CD4-positive, alpha-beta memory T cell (primary cell): ENCODE results near the gene FGD3. TPM values are rescaled to one million over a fixed set of nuclear protein-coding genes. Genes with fewer than 3 reads are reported as not detected.

Experiments used
- CTCF ChIA-PET: fragments of 350-600 bp; sonication (Branson Sonifier 250); formaldehyde crosslinking; loops from one replicate; lab custom pipeline; 2021; ENCODE audit warnings: inconsistent platforms; ENCODE audit not compliant: partially characterized antibody; lab: Charles Lee
- POLR2A ChIA-PET: fragments of 350-600 bp; sonication (Branson Sonifier 250); formaldehyde crosslinking; loops from one replicate; lab custom pipeline; 2021; ENCODE audit not compliant: partially characterized antibody; lab: Charles Lee
- DNase-seq, 5 donors: peaks; one replicate each; pipeline versions ENCODE4 v3.0.0 to v3.0.0-alpha.2; 2020 to 2022; ENCODE audit warnings: mixed read lengths in 1 of 5
- H3K27ac ChIP-seq: one replicate; pipeline ENCODE4 v1.7.0; 2013; ENCODE audit warnings: low read depth, low read length
- H3K27me3 ChIP-seq: 2 replicates; pipeline ENCODE4 v1.7.0; 2013; ENCODE audit warnings: mild to moderate bottlenecking, low read length, moderate library complexity; ENCODE audit not compliant: insufficient read depth
- H3K36me3 ChIP-seq: 2 replicates; pipeline ENCODE4 v1.7.0; 2013; ENCODE audit warnings: mild to moderate bottlenecking, low read length, moderate library complexity; ENCODE audit not compliant: insufficient read depth
- H3K4me1 ChIP-seq: 2 replicates; pipeline ENCODE4 v1.7.0; 2013; ENCODE audit warnings: mild to moderate bottlenecking, low read length, moderate library complexity; ENCODE audit not compliant: insufficient read depth
- H3K4me3 ChIP-seq, 2 donors: one replicate each; pipeline ENCODE4 v1.7.0; 2013; ENCODE audit warnings: low read length in 2 of 2, mild to moderate bottlenecking in 1 of 2
- H3K9me3 ChIP-seq, 2 donors: one replicate each; pipeline ENCODE4 v1.7.0; 2013; ENCODE audit warnings: low read length in 2 of 2, control low read depth in 1 of 2; ENCODE audit not compliant: control insufficient read depth in 1 of 2
- H3K27ac Mint-ChIP-seq, 7 donors: one replicate each; pipeline ENCODE4 v1.8.0; 2020 to 2021; ENCODE audit warnings: mixed read lengths in 7 of 7, mild to moderate bottlenecking in 6 of 7, inconsistent platforms in 3 of 7, moderate library complexity in 3 of 7
- H3K27me3 Mint-ChIP-seq, 2 donors: one replicate each; pipeline ENCODE4 v1.8.0; 2020 to 2021; ENCODE audit warnings: mixed read lengths in 2 of 2
- H3K36me3 Mint-ChIP-seq, 2 donors: one replicate each; pipeline ENCODE4 v1.8.0; 2020 to 2021; ENCODE audit warnings: mixed read lengths in 2 of 2, inconsistent platforms in 1 of 2, mild to moderate bottlenecking in 1 of 2
- H3K4me1 Mint-ChIP-seq, 4 donors: one replicate each; pipeline ENCODE4 v1.8.0; 2020 to 2021; ENCODE audit warnings: mixed read lengths in 4 of 4, mild to moderate bottlenecking in 1 of 4
- H3K4me3 Mint-ChIP-seq, 8 donors: one replicate each; pipeline ENCODE4 v1.8.0; 2020 to 2021; ENCODE audit warnings: mixed read lengths in 8 of 8, mild to moderate bottlenecking in 7 of 8, moderate library complexity in 6 of 8, inconsistent platforms in 3 of 8
- H3K9me3 Mint-ChIP-seq, 8 donors: one replicate each; pipeline ENCODE4 v1.8.0; 2020 to 2021; ENCODE audit warnings: mixed read lengths in 8 of 8, mild to moderate bottlenecking in 5 of 8, inconsistent platforms in 3 of 8, moderate library complexity in 1 of 8
- intact Hi-C: fragments of 100-400 bp; cut with micrococcal nuclease; formaldehyde crosslinking; loops from one replicate; pipeline ENCODE4 v1.15.1; 2023
- polyA plus RNA-seq, 2 donors: library from polyadenylated mRNA; unstranded; fragments of 300-500 nt; fragmentation: Illumina TruSeq; gene quantifications; one replicate each; pipeline ENCODE4 v1.2.3, GENCODE V29; 2021
- total RNA-seq, 2 experiments: library from RNA; stranded (reverse); gene quantifications; one replicate each; pipeline ENCODE4 v1.2.3, GENCODE V29; 2021

FGD3 gene
- total and polyA plus RNA-seq, 4 experiments from 2014 or later = 52.7 to 272 (median 201) TPM

DNA sequence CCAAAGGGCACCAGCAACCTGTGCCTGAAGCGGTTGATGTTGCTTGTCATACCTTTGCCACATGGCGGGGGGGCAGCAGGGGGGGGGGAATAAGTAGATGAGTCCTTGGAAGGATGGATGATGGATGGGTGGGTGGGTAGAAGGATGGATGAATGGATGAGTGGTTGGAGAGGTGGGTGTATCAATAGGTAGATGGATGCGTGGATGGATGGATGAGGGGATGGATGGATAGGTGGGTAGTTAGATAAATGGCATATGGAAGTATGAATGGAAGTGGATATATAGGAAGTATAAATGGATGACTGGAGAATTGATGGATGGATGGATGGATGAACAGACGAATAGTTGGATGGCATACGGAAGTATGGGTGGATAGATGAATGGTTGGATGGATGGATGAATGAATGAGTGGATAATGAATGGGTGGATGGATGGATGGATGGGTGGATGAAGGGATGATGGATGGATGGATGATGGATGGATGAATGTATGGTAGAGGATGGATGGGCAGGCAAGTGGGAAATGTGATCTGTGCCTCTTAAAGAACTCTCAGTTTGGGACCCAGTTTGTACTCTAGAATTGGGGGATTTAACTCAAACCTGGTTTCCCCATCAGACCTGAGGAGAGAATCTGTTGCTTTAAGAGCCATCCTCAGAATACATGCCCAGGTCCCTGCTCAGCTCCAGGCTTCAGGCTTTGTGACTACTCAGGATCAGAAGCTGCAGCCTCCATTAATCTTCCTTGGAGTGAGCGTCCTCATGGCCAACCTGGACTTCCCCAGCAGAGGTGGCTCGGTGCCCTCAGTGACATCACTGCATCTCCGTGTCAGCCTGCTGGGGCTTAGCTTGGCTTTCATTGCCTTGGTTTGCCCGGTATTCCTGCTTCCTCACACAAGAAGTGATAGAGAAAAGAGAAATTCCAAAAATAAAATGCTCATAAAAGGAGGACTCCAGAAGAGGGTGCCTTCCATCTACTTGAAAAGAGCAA is 83.6 kb downstream of the FGD3 start:
- Histone ChIP-seq H3K27ac (peak overlapping the region; percentile 91), H3K4me1 (peaks cover 85% of the 10 kb centered on the region), H3K36me3 (peaks cover 73% of the 10 kb centered on the region), H3K27me3 (no peaks in the 10 kb centered on the region), H3K4me3 (no peak overlapping the region), H3K9me3 (no peaks in the 10 kb centered on the region)
- CTCF ChIA-PET = interaction anchor here (1.0 to 1.4 kb wide), 4 partner anchors 16 to 74 kb away, joined by 4 to 6 read pairs (median 4); no protein-coding TSS in a partner anchor
- Mint-ChIP-seq H3K4me3 (peak overlapping the region in 6 of 8 donors; percentile 8 to 90 (median 58)), H3K9me3 (peaks cover 0 to 2% (median 0%) of the 10 kb centered on the region in 8 donors), H3K36me3 (peaks cover 57 to 76% of the 10 kb centered on the region in 2 donors), H3K27ac (peak overlapping the region; percentile 94 to 99 (median 96)), H3K27me3 (no peaks in the 10 kb centered on the region), H3K4me1 (peaks cover 35 to 85% (median 66%) of the 10 kb centered on the region in 4 donors)
- intact Hi-C loops = no loop called here
- peak in 1 of 5 donors; percentile 35 for DNase-seq
- POLR2A ChIA-PET = interaction anchor here (0.6 to 23.8 kb wide), 9 partner anchors 3 to 272 kb away, joined by 3 to 654 read pairs (median 5); partner anchors contain the start of genes CARD19 and SUSD3

DNA sequence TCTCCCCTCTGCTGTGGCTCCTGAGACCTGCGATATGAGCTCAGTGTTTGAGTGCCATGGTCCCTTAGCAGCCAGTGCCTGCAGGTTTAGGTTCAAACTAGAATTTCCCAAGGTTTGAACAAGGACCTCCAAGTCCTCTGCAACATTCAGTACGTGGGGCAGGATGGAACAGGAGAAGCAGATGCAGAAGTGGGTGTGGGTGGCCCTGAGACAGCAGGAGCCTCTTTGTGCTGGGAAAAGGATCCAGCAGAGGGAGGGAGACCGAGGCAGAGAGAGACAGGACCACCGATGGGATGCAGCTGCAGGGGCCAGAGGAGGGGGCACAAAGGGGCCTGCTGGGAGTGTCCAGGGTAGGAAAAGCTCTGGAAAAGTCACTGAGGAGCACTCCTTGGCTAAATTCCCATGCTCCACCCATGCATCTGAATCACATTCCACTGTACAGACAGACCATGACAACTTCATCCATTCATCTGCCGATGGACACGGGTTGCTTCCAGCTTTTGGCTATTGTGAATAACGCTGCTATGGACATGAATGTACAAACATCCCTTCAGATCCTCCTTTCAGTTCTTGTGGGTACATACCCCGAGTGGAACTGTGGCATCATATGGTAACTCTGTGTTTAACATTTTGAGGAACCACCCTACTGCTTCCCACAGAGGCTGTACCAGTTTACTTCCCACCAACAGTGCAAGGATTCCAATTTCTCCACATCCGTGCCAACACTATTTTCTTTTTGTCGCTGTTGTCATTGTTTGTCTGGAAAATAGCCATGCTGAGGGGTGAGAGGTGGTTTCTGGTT is 84.5 kb downstream of the FGD3 start:
- no peaks in the 10 kb centered on the region for H3K27me3 Mint-ChIP-seq
- peaks cover 84% of the 10 kb centered on the region for H3K4me1 ChIP-seq
- peak overlapping the region; percentile 81 to 99 (median 95) for H3K27ac Mint-ChIP-seq
- no peaks in the 10 kb centered on the region for H3K9me3 ChIP-seq
- H3K27ac ChIP-seq = peak overlapping the region; percentile 28
- H3K36me3 ChIP-seq = peaks cover 69% of the 10 kb centered on the region
- H3K4me3 ChIP-seq = no peak overlapping the region
- ChIA-PET CTCF (no interaction called here), POLR2A (interaction anchor here (0.8 to 23.8 kb wide), 7 partner anchors 8 to 78 kb away, joined by 3 to 654 read pairs (median 5); partner anchors contain the start of gene SUSD3)
- H3K4me3 Mint-ChIP-seq = peak overlapping the region in 3 of 8 donors; percentile 20 to 59 (median 40)
- peaks cover 0 to 2% (median 0%) of the 10 kb centered on the region in 8 donors for H3K9me3 Mint-ChIP-seq
- H3K27me3 ChIP-seq = no peaks in the 10 kb centered on the region
- intact Hi-C loops = no loop called here
- H3K4me1 Mint-ChIP-seq = peaks cover 37 to 85% (median 62%) of the 10 kb centered on the region in 4 donors
- peak in 1 of 5 donors; percentile 19 for DNase-seq
- peaks cover 57 to 77% of the 10 kb centered on the region in 2 donors for H3K36me3 Mint-ChIP-seq

DNA sequence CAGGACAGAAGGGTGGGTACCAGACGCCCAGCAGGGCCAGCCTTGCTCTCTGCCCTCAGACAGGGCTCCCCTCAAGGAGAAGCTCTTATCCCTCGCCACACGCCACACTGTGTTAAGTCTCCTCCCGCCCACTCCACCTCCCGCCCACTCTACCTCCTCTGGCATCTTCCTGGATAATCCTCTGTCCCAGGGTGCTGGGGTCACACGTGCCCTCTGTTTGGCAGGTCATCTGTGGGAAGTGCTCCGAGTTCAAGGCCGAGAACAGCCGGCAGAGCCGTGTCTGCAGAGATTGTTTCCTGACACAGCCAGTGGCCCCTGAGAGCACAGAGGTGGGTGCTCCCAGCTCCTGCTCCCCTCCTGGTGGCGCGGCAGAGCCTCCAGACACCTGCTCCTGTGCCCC is 85.2 kb downstream of the FGD3 start:
- H3K27ac Mint-ChIP-seq = peak overlapping the region in 6 of 7 donors; percentile 37 to 99 (median 89)
- DNase-seq = peak in 1 of 5 donors; percentile 27
- H3K4me1 ChIP-seq = peaks cover 84% of the 10 kb centered on the region
- H3K9me3 Mint-ChIP-seq = peaks cover 0 to 2% (median 0%) of the 10 kb centered on the region in 8 donors
- H3K4me3 ChIP-seq = no peak overlapping the region
- H3K36me3 ChIP-seq = peaks cover 69% of the 10 kb centered on the region
- peaks cover 35 to 83% (median 60%) of the 10 kb centered on the region in 4 donors for H3K4me1 Mint-ChIP-seq
- peaks cover 52 to 75% of the 10 kb centered on the region in 2 donors for H3K36me3 Mint-ChIP-seq
- POLR2A ChIA-PET = interaction anchor here (0.8 to 23.8 kb wide), 6 partner anchors 7 to 79 kb away, joined by 3 to 654 read pairs (median 5); partner anchors contain the start of gene SUSD3
- intact Hi-C loops = no loop called here
- peak overlapping the region; percentile 28 for H3K27ac ChIP-seq
- H3K27me3 Mint-ChIP-seq = no peaks in the 10 kb centered on the region
- H3K27me3 ChIP-seq = no peaks in the 10 kb centered on the region
- peak overlapping the region in 3 of 8 donors; percentile 15 to 52 (median 39) for H3K4me3 Mint-ChIP-seq
- H3K9me3 ChIP-seq = no peaks in the 10 kb centered on the region
- CTCF ChIA-PET = interaction anchor here (1.3 to 1.9 kb wide), 2 partner anchors 27 to 30 kb away, joined by 3 to 4 read pairs; no protein-coding TSS in a partner anchor

DNA sequence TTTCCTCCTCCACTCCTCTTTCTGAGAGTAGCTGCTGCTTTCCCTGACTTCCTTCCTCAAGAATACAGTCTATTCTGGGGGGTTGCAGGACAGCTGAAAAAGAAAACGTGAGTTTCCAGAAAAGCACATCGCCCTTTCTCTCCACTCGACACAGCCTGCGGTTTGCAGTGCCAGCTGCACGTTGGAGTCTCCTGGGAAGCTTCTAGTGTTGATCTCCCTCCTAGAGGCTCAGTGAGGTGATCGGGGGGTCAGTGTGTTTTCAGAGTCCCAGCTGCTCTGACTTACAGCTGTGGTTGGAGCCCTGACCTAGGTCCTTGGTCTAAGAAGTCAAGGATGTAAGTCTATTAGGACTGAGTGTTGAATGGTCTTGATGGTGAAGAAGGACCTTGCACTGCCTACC is 86.2 kb downstream of the FGD3 start:
- POLR2A ChIA-PET = interaction anchor here (1.2 to 23.8 kb wide), 4 partner anchors 14 to 68 kb away, joined by 4 to 654 read pairs (median 164); partner anchors contain the start of gene SUSD3
- peaks cover 85% of the 10 kb centered on the region for H3K4me1 ChIP-seq
- peak overlapping the region; percentile 36 for H3K27ac ChIP-seq
- no peak overlapping the region for H3K4me3 ChIP-seq
- no peaks in the 10 kb centered on the region for H3K27me3 ChIP-seq
- H3K27ac Mint-ChIP-seq = peak overlapping the region; percentile 41 to 88 (median 76)
- H3K36me3 Mint-ChIP-seq = peaks cover 44 to 67% of the 10 kb centered on the region in 2 donors
- CTCF ChIA-PET = interaction anchor here (0.6 to 1.9 kb wide), 3 partner anchors 26 to 30 kb away, joined by 3 to 4 read pairs (median 3); no protein-coding TSS in a partner anchor
- peaks cover 28 to 80% (median 58%) of the 10 kb centered on the region in 4 donors for H3K4me1 Mint-ChIP-seq
- peak overlapping the region in 2 of 8 donors; percentile 13 to 22 for H3K4me3 Mint-ChIP-seq
- H3K9me3 Mint-ChIP-seq = peaks cover 0 to 4% (median 0%) of the 10 kb centered on the region in 8 donors
- intact Hi-C loops = no loop called here
- DNase-seq = peak in 1 of 5 donors; percentile 5
- no peaks in the 10 kb centered on the region for H3K27me3 Mint-ChIP-seq
- H3K36me3 ChIP-seq = peaks cover 69% of the 10 kb centered on the region
- no peaks in the 10 kb centered on the region for H3K9me3 ChIP-seq

DNA sequence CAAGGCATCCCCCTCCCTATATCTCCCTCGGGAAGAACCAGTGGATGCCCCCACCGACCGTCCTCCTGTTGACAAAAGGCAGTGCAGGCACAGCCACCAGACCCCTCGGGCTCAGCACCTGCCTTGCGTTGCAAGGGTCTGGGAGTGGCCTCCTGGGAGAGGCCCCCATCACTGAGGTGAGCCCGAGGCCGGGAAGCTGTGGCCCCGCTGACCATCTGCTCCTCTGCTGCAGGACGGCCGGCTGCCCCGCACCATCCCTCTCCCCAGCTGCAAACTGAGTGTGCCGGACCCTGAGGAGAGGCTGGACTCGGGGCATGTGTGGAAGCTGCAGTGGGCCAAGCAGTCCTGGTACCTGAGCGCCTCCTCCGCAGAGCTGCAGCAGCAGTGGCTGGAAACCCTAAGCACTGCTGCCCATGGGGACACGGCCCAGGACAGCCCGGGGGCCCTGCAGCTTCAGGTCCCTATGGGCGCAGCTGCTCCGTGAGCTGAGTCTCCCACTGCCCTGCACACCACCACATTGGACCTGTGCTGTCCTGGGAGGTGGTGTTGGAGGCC is 87.9 kb downstream of the FGD3 start:
- Histone ChIP-seq H3K4me3 (no peak overlapping the region), H3K9me3 (no peaks in the 10 kb centered on the region), H3K27ac (no peak overlapping the region), H3K36me3 (peaks cover 60% of the 10 kb centered on the region), H3K27me3 (no peaks in the 10 kb centered on the region), H3K4me1 (peaks cover 68% of the 10 kb centered on the region)
- peak in 1 of 5 donors; percentile 32 for DNase-seq
- peaks cover 0 to 4% (median 0%) of the 10 kb centered on the region in 8 donors for H3K9me3 Mint-ChIP-seq
- H3K4me3 Mint-ChIP-seq = no peak overlapping the region
- peak overlapping the region in 2 of 7 donors; percentile 12 to 78 for H3K27ac Mint-ChIP-seq
- CTCF ChIA-PET = interaction anchor here (0.7 to 1.2 kb wide), 2 partner anchors 9 to 73 kb away, joined by 3 read pairs; no protein-coding TSS in a partner anchor
- intact Hi-C loops = no loop called here
- no peaks in the 10 kb centered on the region for H3K27me3 Mint-ChIP-seq
- peaks cover 32 to 52% of the 10 kb centered on the region in 2 donors for H3K36me3 Mint-ChIP-seq
- POLR2A ChIA-PET = interaction anchor here (0.7 to 23.8 kb wide), 4 partner anchors 16 to 62 kb away, joined by 3 to 654 read pairs (median 162); partner anchors contain the start of gene SUSD3
- H3K4me1 Mint-ChIP-seq = peaks cover 21 to 79% (median 55%) of the 10 kb centered on the region in 4 donors
